ENCODE measurements around the gene LRRC34. TPM values are rescaled to one million over a fixed set of nuclear protein-coding genes. Genes with fewer than 3 reads are reported as not detected.

Gene LRRC34
- total and polyA plus RNA-seq, 4 donors = 0.22 to 2.8 (median 0.85) TPM

GRCh38 chr3:169769287-169770181 is 43.2 kb downstream of the LRRC34 start, which contains the start of gene ACTRT3:
ACTRT3 (minus strand) TSS chr3:169769561; CDS start chr3:169769520, 41 bp downstream.
- TF ChIP-seq JUND (IDR thresholded peaks at IDR 0.05) (no peak), HNF4G (IDR thresholded peaks at IDR 0.05) (no peak), MAX (IDR thresholded peaks at IDR 0.05) (no peak), NR2F2 (IDR thresholded peaks at IDR 0.05) (no peak), FOXA1 (IDR thresholded peaks at IDR 0.05) (no peak), SP1 (IDR thresholded peaks at IDR 0.05) (peak; percentile 31), REST (IDR thresholded peaks at IDR 0.05) (peak; percentile 29), HNF4A (conservative IDR thresholded peaks at IDR 0.05) (peak in 1 of 2 donors; percentile 11), FOXA2 (IDR thresholded peaks at IDR 0.05) (no peak), RXRA (IDR thresholded peaks at IDR 0.05) (no peak), YY1 (IDR thresholded peaks at IDR 0.05) (peak; percentile 85), EGR1 (IDR thresholded peaks at IDR 0.05; ENCODE audit: low read depth in 2 of 2) (peak in 1 of 2 donors; percentile 62), GABPA (IDR thresholded peaks at IDR 0.05 in 1 of 2, conservative IDR thresholded peaks at IDR 0.05 in 1 of 2) (no peak), RAD21 (IDR thresholded peaks at IDR 0.05) (no peak), TAF1 (conservative IDR thresholded peaks at IDR 0.05) (peak; percentile 80)
- TF ChIP-seq, protein P1, sequence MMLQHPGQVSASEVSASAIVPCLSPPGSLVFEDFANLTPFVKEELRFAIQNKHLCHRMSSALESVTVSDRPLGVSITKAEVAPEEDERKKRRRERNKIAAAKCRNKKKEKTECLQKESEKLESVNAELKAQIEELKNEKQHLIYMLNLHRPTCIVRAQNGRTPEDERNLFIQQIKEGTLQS (IDR thresholded peaks at IDR 0.05) = no peak
- TF ChIP-seq, protein P2, sequence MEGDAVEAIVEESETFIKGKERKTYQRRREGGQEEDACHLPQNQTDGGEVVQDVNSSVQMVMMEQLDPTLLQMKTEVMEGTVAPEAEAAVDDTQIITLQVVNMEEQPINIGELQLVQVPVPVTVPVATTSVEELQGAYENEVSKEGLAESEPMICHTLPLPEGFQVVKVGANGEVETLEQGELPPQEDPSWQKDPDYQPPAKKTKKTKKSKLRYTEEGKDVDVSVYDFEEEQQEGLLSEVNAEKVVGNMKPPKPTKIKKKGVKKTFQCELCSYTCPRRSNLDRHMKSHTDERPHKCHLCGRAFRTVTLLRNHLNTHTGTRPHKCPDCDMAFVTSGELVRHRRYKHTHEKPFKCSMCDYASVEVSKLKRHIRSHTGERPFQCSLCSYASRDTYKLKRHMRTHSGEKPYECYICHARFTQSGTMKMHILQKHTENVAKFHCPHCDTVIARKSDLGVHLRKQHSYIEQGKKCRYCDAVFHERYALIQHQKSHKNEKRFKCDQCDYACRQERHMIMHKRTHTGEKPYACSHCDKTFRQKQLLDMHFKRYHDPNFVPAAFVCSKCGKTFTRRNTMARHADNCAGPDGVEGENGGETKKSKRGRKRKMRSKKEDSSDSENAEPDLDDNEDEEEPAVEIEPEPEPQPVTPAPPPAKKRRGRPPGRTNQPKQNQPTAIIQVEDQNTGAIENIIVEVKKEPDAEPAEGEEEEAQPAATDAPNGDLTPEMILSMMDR (IDR thresholded peaks at IDR 0.05; ENCODE audit: low read depth, low read length, missing input control) = no peak
- TF ChIP-seq, protein P3, sequence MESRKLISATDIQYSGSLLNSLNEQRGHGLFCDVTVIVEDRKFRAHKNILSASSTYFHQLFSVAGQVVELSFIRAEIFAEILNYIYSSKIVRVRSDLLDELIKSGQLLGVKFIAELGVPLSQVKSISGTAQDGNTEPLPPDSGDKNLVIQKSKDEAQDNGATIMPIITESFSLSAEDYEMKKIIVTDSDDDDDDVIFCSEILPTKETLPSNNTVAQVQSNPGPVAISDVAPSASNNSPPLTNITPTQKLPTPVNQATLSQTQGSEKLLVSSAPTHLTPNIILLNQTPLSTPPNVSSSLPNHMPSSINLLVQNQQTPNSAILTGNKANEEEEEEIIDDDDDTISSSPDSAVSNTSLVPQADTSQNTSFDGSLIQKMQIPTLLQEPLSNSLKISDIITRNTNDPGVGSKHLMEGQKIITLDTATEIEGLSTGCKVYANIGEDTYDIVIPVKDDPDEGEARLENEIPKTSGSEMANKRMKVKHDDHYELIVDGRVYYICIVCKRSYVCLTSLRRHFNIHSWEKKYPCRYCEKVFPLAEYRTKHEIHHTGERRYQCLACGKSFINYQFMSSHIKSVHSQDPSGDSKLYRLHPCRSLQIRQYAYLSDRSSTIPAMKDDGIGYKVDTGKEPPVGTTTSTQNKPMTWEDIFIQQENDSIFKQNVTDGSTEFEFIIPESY (IDR thresholded peaks at IDR 0.05) = peak; percentile 63
- H3K27ac ChIP-seq (ENCODE audit: low read depth in 1 of 2, low read length in 2 of 2) = peak within 1 kb of the TSS; percentile 80 to 84
- peak within 1 kb of the TSS; percentile 65 to 82 (median 76) for H3K4me3 ChIP-seq (ENCODE audit: low read depth in 1 of 3, low read length in 3 of 3)
- H3K9ac ChIP-seq (ENCODE audit: low read depth in 1 of 2, low read length in 2 of 2) = peak within 1 kb of the TSS; percentile 79 to 88
- peak; percentile 80 for DNase-seq (ENCODE audit: low spot score)
- peaks cover 0 to 21% (median 12%) of the 10 kb centered on the region in 4 donors for H3K4me1 ChIP-seq (ENCODE audit: control insufficient read depth in 4 of 4, insufficient read depth in 4 of 4, low read length in 3 of 4)
- peaks cover 0 to 1% (median 0%) of the 10 kb centered on the region in 4 donors for H3K36me3 ChIP-seq (ENCODE audit: control insufficient read depth in 4 of 4, insufficient read depth in 3 of 4, low read depth in 1 of 4, low read length in 3 of 4)
- no peaks in the 10 kb centered on the region for H3K9me3 ChIP-seq (ENCODE audit: control insufficient read depth in 4 of 4, low read length in 3 of 4)
- no peaks in the 10 kb centered on the region for H3K27me3 ChIP-seq (ENCODE audit: control insufficient read depth in 4 of 4, insufficient read depth in 4 of 4, low read length in 3 of 4)
- WGBS = 2% methylated on average over 51 of the region's 51 CpGs

All from liver (tissue), 9 donors.